NCI-H1694 (cell line): ENCODE data around the gene NPIPB5.
"Not testable (repeated sequence)": the region's sequence is repeated elsewhere in the genome, so short reads cannot be mapped to it uniquely, and the experiment has no call there.

ENCODE experiments used
- DNase-seq: peaks from one replicate; lab custom pipeline; 2025; lab: John Stamatoyannopoulos, UW

Gene NPIPB5

DNA sequence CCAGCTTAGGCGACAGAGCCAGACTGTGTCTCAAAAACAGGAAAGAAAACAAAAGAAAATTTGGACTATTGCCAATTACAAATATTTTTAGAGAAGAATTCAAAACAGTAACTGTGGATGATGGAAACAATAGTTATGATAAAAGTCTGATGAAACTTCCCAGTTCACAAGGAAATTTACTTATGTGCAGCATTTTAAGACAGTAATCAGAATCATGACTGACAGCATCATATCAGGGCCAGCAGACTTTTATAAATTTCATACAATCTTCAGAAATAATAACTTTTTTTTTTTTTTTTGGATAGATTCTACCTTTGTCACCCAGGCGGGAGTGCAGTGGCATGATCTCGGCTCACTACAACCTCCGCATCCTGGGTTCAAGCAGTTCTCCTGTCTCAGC, at the start of gene NPIPB5:
NPIPB5 (plus strand) TSS at position 301 of the 400 bp plus-strand sequence. CDS start 2,911 bp downstream, outside the sequence.
- DNase-seq, result not testable (repeated sequence)

DNA sequence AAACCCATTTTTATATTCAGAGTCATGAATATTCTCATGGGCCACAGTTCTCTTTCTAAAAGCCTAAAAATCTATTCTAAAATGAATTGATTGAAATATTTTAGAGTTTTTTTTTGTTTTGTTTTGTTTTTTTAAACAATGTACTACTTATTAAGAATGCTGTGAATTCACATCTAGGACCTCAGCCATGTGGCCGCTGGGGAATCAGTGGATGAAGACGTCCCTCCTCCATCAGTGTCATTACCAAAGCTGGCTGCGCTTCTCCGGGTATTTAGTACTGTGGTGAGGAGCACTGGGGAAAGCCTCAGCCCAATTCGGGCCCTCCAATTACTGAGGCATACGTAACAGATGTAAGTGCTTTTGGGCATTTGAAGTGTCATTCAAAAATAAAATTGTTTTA, 41.8 kb upstream of the NPIPB5 start:
- DNase-seq, result not testable (repeated sequence)

DNA sequence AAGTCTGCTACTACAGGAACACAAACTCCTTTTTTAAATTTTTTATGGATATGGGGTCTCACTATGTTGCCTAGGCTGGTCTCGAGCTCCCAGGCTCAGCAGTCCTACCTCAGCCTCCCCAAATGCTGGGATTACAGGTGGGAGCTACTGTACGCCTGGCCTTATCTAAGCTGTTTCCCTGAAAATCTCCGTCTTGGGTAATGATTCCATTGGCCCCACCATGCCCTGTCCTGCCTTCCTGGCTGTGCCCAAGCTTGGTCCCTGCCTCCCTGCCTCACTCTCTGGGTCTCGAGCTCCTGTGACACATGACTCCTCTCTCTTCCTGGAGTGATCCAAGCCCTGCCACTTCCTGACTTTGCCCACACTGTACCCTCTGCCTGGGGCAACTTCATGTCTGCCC, 27.3 kb downstream of the NPIPB5 start:
- DNase-seq, result not testable (repeated sequence)

DNA sequence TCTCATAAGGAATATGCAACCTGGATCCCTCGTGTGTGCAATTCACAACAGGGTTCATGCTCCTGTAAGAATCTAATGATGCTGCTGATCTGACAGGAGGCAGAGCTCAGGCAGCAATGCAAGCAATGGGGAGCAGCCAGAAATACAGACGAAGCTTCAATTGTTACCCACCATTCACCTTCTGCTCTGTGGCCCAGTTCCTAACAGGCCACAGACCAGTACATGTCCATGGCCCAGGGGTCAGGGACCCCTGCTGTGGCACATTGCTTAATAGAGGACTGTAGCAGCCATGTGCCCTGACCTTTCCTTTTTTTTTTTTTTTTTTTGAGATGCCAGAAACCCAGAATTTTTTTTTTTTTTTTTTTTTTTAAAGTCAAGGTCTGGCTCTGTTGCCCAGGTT, 34.1 kb downstream of the NPIPB5 start:
- not testable (repeated sequence) for DNase-seq

DNA sequence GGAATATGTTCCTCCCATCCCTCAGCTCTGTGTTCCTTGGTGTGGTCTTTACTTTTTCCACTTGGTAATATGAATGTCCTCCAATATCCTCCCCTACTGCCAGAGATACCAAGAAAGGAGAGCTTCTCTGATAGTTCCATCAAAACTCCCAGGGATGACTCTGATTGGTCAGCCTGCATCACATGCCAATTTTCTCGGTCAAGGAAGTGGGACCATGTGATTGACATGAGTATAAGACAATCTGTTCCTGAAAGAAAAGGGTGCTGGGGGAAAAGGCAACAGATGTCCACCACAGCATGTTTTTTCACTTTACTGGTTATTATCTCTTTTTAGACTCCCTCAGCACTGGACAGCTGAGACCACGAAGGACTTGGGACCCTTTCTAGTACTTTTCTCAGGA, 35.9 kb downstream of the NPIPB5 start:
- not testable (repeated sequence) for DNase-seq

DNA sequence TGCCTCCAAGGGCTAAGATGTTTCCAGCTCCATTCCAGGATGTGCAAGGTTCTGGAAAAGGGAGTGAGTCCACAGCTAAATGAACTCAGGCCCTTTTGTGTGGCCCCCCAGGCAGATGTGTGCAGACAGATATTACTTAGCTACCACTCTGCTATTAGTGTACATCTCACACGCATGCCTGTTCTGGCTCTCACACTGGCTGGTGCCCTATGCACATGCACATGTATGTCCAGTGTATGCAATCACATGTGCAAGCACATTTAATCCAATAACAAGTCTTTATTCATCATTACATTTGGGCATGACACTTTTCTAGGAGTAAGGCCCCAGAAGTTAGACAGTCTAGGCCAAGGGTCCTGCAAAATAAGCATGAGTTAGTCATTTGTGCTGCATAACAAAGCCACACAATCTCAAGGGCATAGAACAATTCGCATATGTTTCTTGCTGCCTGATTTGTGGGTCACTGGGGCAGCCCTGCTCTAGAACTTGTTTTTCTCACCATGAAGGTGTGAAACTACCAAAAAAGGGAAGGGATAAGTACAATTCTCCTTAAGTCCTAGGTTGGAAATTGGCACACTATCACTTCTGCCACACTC, 36.6 kb downstream of the NPIPB5 start:
- not testable (repeated sequence) for DNase-seq

DNA sequence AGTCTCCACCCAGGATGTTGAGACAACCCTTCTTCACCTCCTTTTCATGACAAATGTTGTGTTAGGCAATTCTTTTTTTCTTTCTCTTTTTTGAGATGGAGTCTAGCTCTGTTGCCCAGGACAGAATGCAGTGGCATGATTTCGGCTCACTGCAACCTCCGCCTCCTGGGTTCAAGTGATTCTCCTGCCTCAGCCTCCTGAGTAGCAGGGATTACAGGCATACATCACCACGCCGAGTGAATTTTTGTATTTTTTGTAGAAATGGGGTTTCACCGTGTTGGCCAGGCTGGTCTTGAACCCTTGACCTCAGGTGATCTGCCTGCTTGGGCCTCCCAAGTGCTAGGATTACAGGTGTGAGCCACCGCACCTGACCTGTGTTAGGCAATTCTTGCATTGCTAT, 39.2 kb downstream of the NPIPB5 start:
- DNase-seq, result not testable (repeated sequence)

DNA sequence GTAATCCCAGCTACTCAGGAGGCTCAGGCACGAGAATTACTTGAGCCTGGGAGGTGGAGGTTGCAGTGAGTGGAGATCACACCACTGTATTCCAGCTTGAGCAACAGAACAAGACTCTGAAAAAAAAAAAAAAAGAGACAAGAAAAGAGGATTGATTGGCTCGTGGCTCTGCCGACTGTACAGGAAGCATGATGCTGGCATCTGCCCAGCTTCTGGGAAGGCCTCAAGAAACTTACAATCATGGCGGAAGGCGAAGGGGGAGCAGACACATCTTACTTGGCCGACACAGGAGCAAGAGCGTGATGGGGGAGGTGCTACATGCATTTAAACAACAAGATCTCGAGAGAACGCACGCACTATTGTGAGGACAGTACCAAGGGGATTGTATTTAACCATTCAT, 40.5 kb downstream of the NPIPB5 start:
- DNase-seq, result not testable (repeated sequence)

DNA sequence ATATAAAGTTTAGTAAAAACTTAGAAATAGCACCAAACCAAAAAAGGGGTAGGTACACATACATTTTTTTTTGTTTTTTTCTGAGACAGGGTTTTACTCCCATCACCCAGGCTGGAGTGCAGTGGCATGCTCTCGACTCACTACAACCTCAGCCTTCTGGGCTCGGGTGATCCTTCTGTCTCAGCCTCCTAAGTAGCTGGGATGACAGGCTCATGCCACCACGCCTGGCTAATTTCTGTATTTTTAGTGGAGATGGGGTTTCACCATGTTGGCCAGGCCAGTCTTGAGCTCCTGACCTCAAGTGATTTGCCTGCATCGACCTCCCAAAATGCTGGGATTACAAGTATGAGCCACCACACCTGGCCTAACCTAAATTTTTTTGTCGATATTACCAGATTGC, 41.0 kb downstream of the NPIPB5 start:
- DNase-seq, result not testable (repeated sequence)

DNA sequence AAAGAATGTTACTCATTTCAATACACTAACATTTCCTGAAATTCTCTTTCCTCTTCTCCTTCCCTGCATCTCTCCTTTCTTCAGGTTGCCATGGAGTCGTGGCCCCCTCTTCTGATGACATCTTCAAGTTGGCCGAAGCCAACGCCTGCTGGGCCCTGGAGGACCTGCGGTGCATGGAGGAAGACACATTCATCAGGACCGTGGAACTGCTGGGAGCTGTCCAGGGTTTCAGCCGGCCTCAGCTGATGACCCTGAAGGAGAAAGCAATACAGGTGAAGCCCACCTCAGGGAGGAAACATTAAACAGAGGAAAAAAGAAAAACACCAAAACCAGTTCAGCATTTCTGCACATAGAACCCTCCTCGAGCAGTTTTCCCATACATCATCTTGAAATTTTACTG, 46.1 kb downstream of the NPIPB5 start:
- not testable (repeated sequence) for DNase-seq
